Stimulated activated memory B cell treated with anti-CD40 and anti-IgM and Interleukin-4, amounts not matched to agents 10 μg/mL and 1 μg/mL and 100 μg/mL, for 72 hours (primary cell): Measurements from ENCODE around the gene AGAP2.

ENCODE experiments used
- ATAC-seq: fragments of 150-1000 bp; cut with Tn5 transposase; 2 replicates; pipeline ENCODE4 v1.10.0; 2021
- H3K27ac Mint-ChIP-seq: one replicate; pipeline ENCODE4 v1.8.0; 2022; ENCODE audit warnings: mild to moderate bottlenecking, mixed read lengths
- H3K27me3 Mint-ChIP-seq: one replicate; pipeline ENCODE4 v1.8.0; 2022; ENCODE audit warnings: mixed read lengths
- H3K36me3 Mint-ChIP-seq: one replicate; pipeline ENCODE4 v1.8.0; 2022; ENCODE audit warnings: mixed read lengths
- H3K4me1 Mint-ChIP-seq: one replicate; pipeline ENCODE4 v1.8.0; 2022; ENCODE audit warnings: mixed read lengths
- H3K4me3 Mint-ChIP-seq: one replicate; pipeline ENCODE4 v1.8.0; 2022; ENCODE audit warnings: mild to moderate bottlenecking, moderate library complexity, mixed read lengths
- H3K9me3 Mint-ChIP-seq: one replicate; pipeline ENCODE4 v1.8.0; 2022; ENCODE audit warnings: mixed read lengths

The AGAP2 gene

DNA sequence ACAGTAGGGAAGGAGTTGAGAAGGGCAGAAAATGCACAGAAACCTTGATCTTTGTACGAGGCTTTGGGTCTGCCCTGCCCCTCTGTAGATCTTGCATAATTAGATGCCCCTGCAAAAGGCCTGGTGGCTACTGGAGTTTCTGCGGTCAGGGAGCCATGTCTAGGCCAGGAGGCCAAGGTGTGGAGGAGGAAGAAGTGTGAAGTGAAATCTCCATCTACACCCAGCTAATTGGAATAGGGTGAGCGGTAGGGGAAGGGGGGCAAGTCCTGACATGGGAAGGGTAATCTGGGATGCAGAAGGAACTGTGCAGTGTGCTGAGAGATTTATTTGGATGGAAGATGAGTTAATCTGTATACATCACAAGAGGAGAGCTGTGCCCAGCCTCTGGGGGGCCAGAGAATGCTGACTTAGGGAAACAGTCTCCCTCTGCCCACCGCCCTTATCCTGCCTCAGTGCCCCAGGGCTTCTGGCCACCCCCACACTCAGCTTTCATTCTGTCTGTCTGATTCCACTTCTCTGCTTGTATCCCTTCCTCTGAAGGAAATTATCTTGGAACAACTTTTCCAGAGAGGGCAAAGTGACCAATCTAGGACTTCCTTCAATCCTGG lies 23.0 kb upstream of the AGAP2 start:
- Mint-ChIP-seq H3K4me3 (no peak overlapping the region), H3K27me3 (peaks cover 14% of the 10 kb centered on the region), H3K4me1 (peaks cover 59% of the 10 kb centered on the region), H3K36me3 (peaks cover 21% of the 10 kb centered on the region), H3K9me3 (no peaks in the 10 kb centered on the region), H3K27ac (no peak overlapping the region)
- no peak for ATAC-seq

DNA sequence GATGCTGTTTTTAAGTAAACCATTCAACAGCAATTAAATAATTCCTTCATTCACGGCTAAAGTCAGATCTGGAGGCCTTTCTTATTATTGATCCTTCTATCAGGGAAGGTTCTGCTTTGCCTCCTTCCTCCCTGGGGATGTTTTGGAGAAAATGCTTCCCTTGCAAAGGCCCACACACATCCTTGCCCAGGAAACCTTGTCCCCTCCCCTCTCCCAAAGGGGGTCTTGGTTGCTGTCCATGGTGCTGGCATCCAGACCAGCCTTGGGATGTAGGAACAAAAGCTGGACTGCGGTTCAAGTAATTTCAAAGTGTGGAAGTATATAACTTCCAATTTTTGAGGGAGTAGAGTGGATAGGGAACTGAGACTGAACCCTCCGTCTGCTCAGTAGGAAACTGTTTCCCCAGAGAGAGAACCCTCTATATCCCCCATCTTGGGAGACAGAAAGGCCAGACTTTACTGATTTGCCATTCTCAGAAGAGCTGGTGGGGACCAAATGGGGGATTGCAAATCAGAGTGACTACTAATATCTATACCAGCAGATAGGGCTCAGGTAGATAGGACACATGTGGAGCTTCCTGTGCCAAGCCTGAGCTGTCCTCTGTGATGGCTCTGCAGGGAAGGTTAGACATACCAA lies 21.9 kb upstream of the AGAP2 start:
- ATAC-seq = no peak
- peaks cover 54% of the 10 kb centered on the region for H3K4me1 Mint-ChIP-seq
- no peaks in the 10 kb centered on the region for H3K9me3 Mint-ChIP-seq
- H3K27me3 Mint-ChIP-seq = peaks cover 7% of the 10 kb centered on the region
- no peak overlapping the region for H3K4me3 Mint-ChIP-seq
- H3K36me3 Mint-ChIP-seq = peaks cover 21% of the 10 kb centered on the region
- no peak overlapping the region for H3K27ac Mint-ChIP-seq

GRCh38 chr12:57759360-57759980 lies 20.9 kb upstream of the AGAP2 start:
- H3K27me3 Mint-ChIP-seq = no peaks in the 10 kb centered on the region
- no peak overlapping the region for H3K27ac Mint-ChIP-seq
- ATAC-seq = no peak
- H3K4me1 Mint-ChIP-seq = peaks cover 49% of the 10 kb centered on the region
- no peaks in the 10 kb centered on the region for H3K9me3 Mint-ChIP-seq
- H3K4me3 Mint-ChIP-seq = no peak overlapping the region
- peaks cover 21% of the 10 kb centered on the region for H3K36me3 Mint-ChIP-seq

- no peak overlapping the region for H3K27ac Mint-ChIP-seq
- H3K4me3 Mint-ChIP-seq = no peak overlapping the region
- no peak for ATAC-seq
- no peaks in the 10 kb centered on the region for H3K27me3 Mint-ChIP-seq
- H3K9me3 Mint-ChIP-seq = no peaks in the 10 kb centered on the region
- H3K36me3 Mint-ChIP-seq = peaks cover 21% of the 10 kb centered on the region
- H3K4me1 Mint-ChIP-seq = peaks cover 51% of the 10 kb centered on the region
Measured at GRCh38 chr12:57758552-57759359, 20.2 kb upstream of the AGAP2 start.

GRCh38 chr12:57757771-57758170 lies 19.2 kb upstream of the AGAP2 start:
- peaks cover 21% of the 10 kb centered on the region for H3K36me3 Mint-ChIP-seq
- no peaks in the 10 kb centered on the region for H3K9me3 Mint-ChIP-seq
- H3K4me3 Mint-ChIP-seq = no peak overlapping the region
- H3K4me1 Mint-ChIP-seq = peaks cover 61% of the 10 kb centered on the region
- no peak for ATAC-seq
- no peaks in the 10 kb centered on the region for H3K27me3 Mint-ChIP-seq
- H3K27ac Mint-ChIP-seq = no peak overlapping the region

DNA sequence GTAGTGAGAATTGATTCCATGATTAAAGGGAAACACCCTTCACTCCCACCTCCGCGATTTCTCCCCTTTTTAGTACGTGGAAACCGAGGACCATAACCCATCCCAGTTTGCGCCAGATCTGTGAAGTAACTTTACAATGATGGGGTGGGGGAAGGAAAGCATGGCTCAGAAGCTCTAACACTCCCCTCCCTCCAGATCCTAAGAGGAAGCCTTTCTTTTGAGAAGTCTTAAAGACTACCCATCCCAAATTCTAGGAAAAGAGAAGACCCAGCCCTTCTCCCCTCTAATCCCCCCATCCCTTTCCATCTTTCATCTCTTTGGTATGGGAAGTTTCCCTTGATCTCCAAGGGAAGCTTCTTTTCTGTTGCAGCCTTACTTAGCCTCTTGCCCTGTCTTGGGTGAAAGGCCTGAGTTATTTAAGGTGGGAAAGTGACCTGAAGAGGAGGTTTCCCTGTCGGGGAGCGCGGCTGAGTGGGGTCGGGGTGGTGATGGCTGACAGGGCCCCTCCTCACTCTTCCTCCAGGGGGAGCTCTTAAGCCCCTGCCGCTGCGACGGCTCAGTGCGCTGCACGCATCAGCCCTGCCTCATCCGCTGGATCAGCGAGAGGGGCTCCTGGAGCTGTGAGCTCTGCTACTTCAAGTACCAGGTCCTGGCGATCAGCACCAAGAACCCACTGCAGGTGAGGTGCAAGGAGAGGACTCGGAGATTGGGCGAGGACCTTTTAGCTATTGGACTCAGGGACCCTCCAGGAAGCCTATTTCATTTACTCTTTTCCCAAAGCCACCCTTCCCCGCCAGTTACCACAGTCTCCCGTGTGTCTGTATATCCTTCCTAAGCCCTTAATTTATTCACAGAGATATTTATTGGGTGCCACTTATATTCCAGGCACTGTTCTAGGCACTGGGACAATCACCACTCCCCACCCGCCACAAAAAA lies 18.1 kb upstream of the AGAP2 start:
- H3K9me3 Mint-ChIP-seq = no peaks in the 10 kb centered on the region
- peak overlapping the region; percentile 87 for H3K4me3 Mint-ChIP-seq
- peaks cover 22% of the 10 kb centered on the region for H3K36me3 Mint-ChIP-seq

GRCh38 chr12:57755454-57756372 lies 17.2 kb upstream of the AGAP2 start:
- Mint-ChIP-seq H3K27me3 (no peaks in the 10 kb centered on the region), H3K4me1 (peaks cover 68% of the 10 kb centered on the region), H3K9me3 (no peaks in the 10 kb centered on the region), H3K27ac (peak overlapping the region; percentile 76), H3K4me3 (peak overlapping the region; percentile 87), H3K36me3 (peaks cover 24% of the 10 kb centered on the region)
- peak; percentile 5 for ATAC-seq

More for the DNA sequence above, 18.1 kb upstream of the AGAP2 start:
- Mint-ChIP-seq H3K27me3 (no peaks in the 10 kb centered on the region), H3K4me1 (peaks cover 67% of the 10 kb centered on the region), H3K27ac (peak overlapping the region; percentile 76)
- peak; percentile 18 for ATAC-seq

- peak; percentile 1 for ATAC-seq
- Mint-ChIP-seq H3K27ac (no peak overlapping the region), H3K4me3 (no peak overlapping the region), H3K4me1 (peaks cover 67% of the 10 kb centered on the region), H3K9me3 (no peaks in the 10 kb centered on the region), H3K36me3 (peaks cover 24% of the 10 kb centered on the region), H3K27me3 (no peaks in the 10 kb centered on the region)
Measured at GRCh38 chr12:57755194-57755453, 16.6 kb upstream of the AGAP2 start.

GRCh38 chr12:57754411-57755193 lies 16.1 kb upstream of the AGAP2 start, which contains the start of gene MARCHF9:
TSS of gene MARCHF9 (plus strand) at chr12:57755103. CDS start at chr12:57755529, 426 bp downstream.
- Mint-ChIP-seq H3K9me3 (no peaks in the 10 kb centered on the region), H3K4me3 (peak within 1 kb of the TSS; percentile 87), H3K36me3 (peaks cover 21% of the 10 kb centered on the region), H3K27ac (peak within 1 kb of the TSS; percentile 88), H3K27me3 (no peaks in the 10 kb centered on the region), H3K4me1 (peaks cover 63% of the 10 kb centered on the region)
- peak; percentile 70 for ATAC-seq

GRCh38 chr12:57753756-57754337 lies 15.3 kb upstream of the AGAP2 start:
- no peak for ATAC-seq
- H3K9me3 Mint-ChIP-seq = no peaks in the 10 kb centered on the region
- H3K27me3 Mint-ChIP-seq = no peaks in the 10 kb centered on the region
- peaks cover 20% of the 10 kb centered on the region for H3K36me3 Mint-ChIP-seq
- peak overlapping the region; percentile 76 for H3K4me3 Mint-ChIP-seq
- peaks cover 61% of the 10 kb centered on the region for H3K4me1 Mint-ChIP-seq
- peak overlapping the region; percentile 88 for H3K27ac Mint-ChIP-seq

- Mint-ChIP-seq H3K27ac (peak overlapping the region; percentile 88), H3K27me3 (no peaks in the 10 kb centered on the region), H3K4me3 (peak overlapping the region; percentile 88), H3K36me3 (peaks cover 21% of the 10 kb centered on the region), H3K4me1 (peaks cover 55% of the 10 kb centered on the region), H3K9me3 (no peaks in the 10 kb centered on the region)
- no peak for ATAC-seq
Measured at GRCh38 chr12:57752668-57753000, 14.1 kb upstream of the AGAP2 start.

DNA sequence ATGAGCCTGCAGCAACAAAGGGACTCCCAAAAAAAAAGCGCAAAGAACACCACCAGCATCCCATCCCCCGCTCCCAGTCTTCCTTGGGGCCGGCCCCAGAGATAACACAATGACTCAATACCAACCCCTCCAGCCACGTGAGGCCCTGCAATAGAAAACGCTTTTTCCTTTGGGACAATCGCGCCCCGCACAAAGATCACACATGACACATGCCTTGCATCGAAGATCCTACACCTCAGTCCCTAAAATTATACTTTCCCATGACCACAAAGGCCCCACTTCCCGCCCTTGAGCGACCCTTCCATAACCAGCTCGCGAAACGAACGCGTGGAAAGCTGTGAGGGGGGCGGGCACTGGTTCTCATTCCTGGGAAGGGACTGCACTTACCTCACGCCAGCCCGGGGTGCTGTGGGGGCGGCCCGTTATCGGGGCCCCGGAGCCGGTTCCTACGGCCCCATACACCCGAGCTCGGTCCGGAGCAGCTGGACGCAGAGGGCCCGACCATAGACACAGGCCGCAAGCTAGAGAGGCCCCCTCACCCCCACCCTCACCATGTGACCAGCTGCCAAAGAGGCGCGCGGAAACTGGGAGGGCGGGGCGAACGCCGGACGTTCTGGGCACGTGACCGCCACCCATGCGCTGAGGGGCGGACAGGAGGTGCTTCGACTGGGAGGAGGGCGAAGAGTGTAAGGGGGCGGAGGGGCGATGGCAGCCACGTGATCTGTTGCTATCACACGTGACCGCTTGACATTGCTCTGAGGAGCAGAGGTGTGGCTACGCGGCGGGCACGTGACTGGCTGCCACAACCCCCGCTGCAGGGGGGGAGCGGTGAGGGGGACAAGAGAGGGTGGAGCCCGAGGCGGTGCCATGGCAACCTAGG lies 13.5 kb upstream of the AGAP2 start, which contains the start of gene CDK4:
Gene CDK4, minus strand, starts transcription at position 523 of the 880 bp plus-strand sequence. CDS start 593 bp downstream, outside the sequence.
- Mint-ChIP-seq H3K4me3 (peak within 1 kb of the TSS; percentile 88), H3K4me1 (peaks cover 52% of the 10 kb centered on the region), H3K27me3 (no peaks in the 10 kb centered on the region), H3K9me3 (no peaks in the 10 kb centered on the region), H3K36me3 (peaks cover 27% of the 10 kb centered on the region), H3K27ac (peak within 1 kb of the TSS; percentile 88)
- ATAC-seq = peak; percentile 86
